SK-N-SH (cell line): ENCODE measurements around the gene KIF25. TPM values are rescaled to one million over a fixed set of nuclear protein-coding genes. Genes with fewer than 3 reads are reported as not detected.

Experiments
- CTCF ChIA-PET: fragments of 300-600, 350-600 bp; formaldehyde crosslinking; extraction: SDS; loops from one replicate; lab custom pipeline; 2021; lab: Yijun Ruan, JAX
- POLR2A ChIA-PET: fragments of 350-600 bp; sonication (Branson Sonifier 250); formaldehyde crosslinking; extraction: SDS; loops from one replicate; lab custom pipeline; 2020; ENCODE audit warnings: antibody characterized with exemption, inconsistent platforms; lab: Yijun Ruan, JAX
- DNase-seq: peaks from one replicate; pipeline ENCODE4 v3.0.0; 2012
- H2AFZ ChIP-seq: fragments of 200-600 bp; sonication (generic); 2 replicates; pipeline ENCODE4 v1.8.1; 2016; ENCODE audit warnings: antibody characterized with exemption, mild to moderate bottlenecking, low read depth
- H3F3A ChIP-seq: fragments of 200-600 bp; sonication (generic); replicated peaks from 2 replicates; pipeline ENCODE3; 2016; ENCODE audit warnings: antibody characterized with exemption, mild to moderate bottlenecking; ENCODE audit not compliant: insufficient read depth
- H3K27ac ChIP-seq, 2 experiments: fragments of 200-500 bp in 1 of 2; fragments of 200-600 bp in 1 of 2; sonication (Bioruptor generic) in 1 of 2; sonication (generic), shearing (Covaris generic) in 1 of 2; 2 replicates each; pipeline versions ENCODE4 v1.5.1 to v1.6.1; 2014 to 2016; ENCODE audit warnings: low read depth in 2 of 2, inconsistent platforms in 1 of 2, low read length in 1 of 2, mild to moderate bottlenecking in 1 of 2, mixed read lengths in 1 of 2
- H3K27me3 ChIP-seq: fragments of 200-600 bp; sonication (generic), shearing (Covaris generic); 2 replicates; pipeline ENCODE4 v1.6.1; 2016; ENCODE audit warnings: mixed run types; ENCODE audit not compliant: insufficient read depth
- H3K36me3 ChIP-seq, 2 experiments: fragments of 200-500 bp in 1 of 2; fragments of 200-600 bp in 1 of 2; sonication (Bioruptor generic) in 1 of 2; sonication (generic) in 1 of 2; replicated peaks in 1 of 2; 2 replicates each; pipeline versions ENCODE3 to v1.5.1; 2014 to 2016; ENCODE audit warnings: low read length in 1 of 2, mild to moderate bottlenecking in 1 of 2; ENCODE audit not compliant: insufficient read depth in 2 of 2, control insufficient read depth in 1 of 2
- H3K4me1 ChIP-seq, 2 experiments: fragments of 200-500 bp in 1 of 2; fragments of 200-600 bp in 1 of 2; sonication (Bioruptor generic) in 1 of 2; sonication (generic), shearing (Covaris generic) in 1 of 2; 2 replicates each; pipeline versions ENCODE4 v1.5.1 to v1.6.1; 2014 to 2016; ENCODE audit warnings: low read depth in 1 of 2, low read length in 1 of 2, mixed run types in 1 of 2; ENCODE audit not compliant: insufficient read depth in 2 of 2, control insufficient read depth in 1 of 2
- H3K4me2 ChIP-seq: fragments of 200-600 bp; sonication (generic), shearing (Covaris generic); 2 replicates; pipeline ENCODE4 v1.6.1; 2017; ENCODE audit warnings: mixed run types
- H3K4me3 ChIP-seq, 2 experiments: fragments of 200-500 bp in 1 of 2; fragments of 200-600 bp in 1 of 2; sonication (Bioruptor generic) in 1 of 2; sonication (generic), shearing (Covaris generic) in 1 of 2; 2 replicates each; pipeline versions ENCODE4 v1.5.1 to v1.8.1; 2014 to 2016; ENCODE audit warnings: low read depth in 2 of 2, inconsistent platforms in 1 of 2, low read length in 1 of 2, mild to moderate bottlenecking in 1 of 2, mixed read lengths in 1 of 2, moderate library complexity in 1 of 2
- H3K79me2 ChIP-seq: fragments of 200-600 bp; sonication (generic); 2 replicates; pipeline ENCODE4 v1.8.1; 2017; ENCODE audit warnings: mild to moderate bottlenecking; ENCODE audit not compliant: insufficient read depth
- H3K9ac ChIP-seq: fragments of 200-600 bp; sonication (generic); 2 replicates; pipeline ENCODE4 v1.6.1; 2017; ENCODE audit warnings: mixed run types
- H3K9me2 ChIP-seq: fragments of 200-600 bp; sonication (generic); 2 replicates; pipeline ENCODE4 v1.6.1; 2017; ENCODE audit warnings: mixed run types
- H3K9me3 ChIP-seq: fragments of 200-600 bp; sonication (generic); 2 replicates; pipeline ENCODE4 v1.6.1; 2017; ENCODE audit warnings: mixed run types, mild to moderate bottlenecking, moderate library complexity
- H4K20me1 ChIP-seq: fragments of 200-600 bp; sonication (generic); 2 replicates; pipeline ENCODE4 v1.6.1; 2017; ENCODE audit warnings: mild to moderate bottlenecking, mixed run types; ENCODE audit not compliant: insufficient read depth
- CHD2 ChIP-seq: fragments of 150-350 bp; IDR thresholded peaks from 2 replicates; pipeline ENCODE4 v1.6.1; 2018; ENCODE audit warnings: low read length; ENCODE audit not compliant: partially characterized antibody
- CTCF ChIP-seq: fragments of 200-600 bp; sonication (generic); IDR thresholded peaks from 2 replicates; pipeline ENCODE4 v1.6.1; 2017; ENCODE audit warnings: antibody characterized with exemption, mild to moderate bottlenecking, moderate library complexity
- EP300 ChIP-seq, 2 experiments: IDR thresholded peaks; 2 replicates each; pipeline versions ENCODE4 v1.4.0 to v1.6.1; 2012; ENCODE audit warnings: borderline replicate concordance in 1 of 2, low read depth in 1 of 2, low read length in 1 of 2
- EZH2phosphoT487 ChIP-seq: fragments of 200-600 bp; sonication (generic); IDR thresholded peaks from 2 replicates; pipeline ENCODE4 v1.6.1; 2017; ENCODE audit warnings: low read depth, mixed run types, mild to moderate bottlenecking, antibody characterized with exemption, moderate library complexity, borderline replicate concordance
- GATA2 ChIP-seq: sonication (generic); formaldehyde crosslinking; IDR thresholded peaks from 2 replicates; pipeline ENCODE4 v1.5.0; 2020; ENCODE audit warnings: mild to moderate bottlenecking, missing genetic modification reagents
- MAX ChIP-seq: IDR thresholded peaks from 2 replicates; pipeline ENCODE4 v1.4.0; 2012; ENCODE audit warnings: low read depth
- MEF2A ChIP-seq: IDR thresholded peaks from 2 replicates; pipeline ENCODE4 v1.4.0; 2012; ENCODE audit warnings: low read depth, borderline replicate concordance
- NFIC ChIP-seq: IDR thresholded peaks from 2 replicates; pipeline ENCODE4 v1.4.0; 2012; ENCODE audit warnings: borderline replicate concordance
- PBX3 ChIP-seq: IDR thresholded peaks from 2 replicates; pipeline ENCODE4; 2012
- POLR2AphosphoS5 ChIP-seq: IDR thresholded peaks from 2 replicates; pipeline ENCODE4 v1.6.1; 2012; ENCODE audit warnings: low read depth, low read length
- RAD21 ChIP-seq: IDR thresholded peaks from 2 replicates; pipeline ENCODE4 v1.6.1; 2012; ENCODE audit warnings: mild to moderate bottlenecking, low read length
- TCF12 ChIP-seq: IDR thresholded peaks from 2 replicates; pipeline ENCODE4 v1.4.0; 2012
- TEAD4 ChIP-seq: IDR thresholded peaks from 2 replicates; pipeline ENCODE4 v1.4.0; 2012; ENCODE audit warnings: mild to moderate bottlenecking, borderline replicate concordance; ENCODE audit not compliant: insufficient read depth
- USF2 ChIP-seq: fragments of 150-350 bp; IDR thresholded peaks from 2 replicates; pipeline ENCODE4 v1.6.1; 2017; ENCODE audit warnings: antibody characterized with exemption, low read length, low read depth, borderline replicate concordance
- WGBS: methylation state at CpG from one replicate; pipeline ENCODE4 v1.1.6; 2017; ENCODE audit warnings: low lambda C conversion rate; 5-methylcytosine and 5-hydroxymethylcytosine counted together
- polyA plus RNA-seq, 3 experiments: library from polyadenylated mRNA; depleted of rRNA; stranded (reverse); fragments of >200 nt; gene quantifications; 2 replicates each; pipeline ENCODE4 v1.2.3, GENCODE V29; 2012
- TF ChIP-seq, protein P1 (sequence below): fragments of 150-350 bp; IDR thresholded peaks from 2 replicates; pipeline ENCODE4 v1.6.1; 2016; ENCODE audit warnings: mild to moderate bottlenecking, low read depth, low read length
- TF ChIP-seq, protein P2 (sequence below): IDR thresholded peaks from 2 replicates; pipeline ENCODE4 v1.4.0; 2012; ENCODE audit warnings: low read depth, borderline replicate concordance

KIF25 gene
- polyA plus RNA-seq, 1 of the 3 experiments (the other 2 are of a cell fraction) = not detected

DNA sequence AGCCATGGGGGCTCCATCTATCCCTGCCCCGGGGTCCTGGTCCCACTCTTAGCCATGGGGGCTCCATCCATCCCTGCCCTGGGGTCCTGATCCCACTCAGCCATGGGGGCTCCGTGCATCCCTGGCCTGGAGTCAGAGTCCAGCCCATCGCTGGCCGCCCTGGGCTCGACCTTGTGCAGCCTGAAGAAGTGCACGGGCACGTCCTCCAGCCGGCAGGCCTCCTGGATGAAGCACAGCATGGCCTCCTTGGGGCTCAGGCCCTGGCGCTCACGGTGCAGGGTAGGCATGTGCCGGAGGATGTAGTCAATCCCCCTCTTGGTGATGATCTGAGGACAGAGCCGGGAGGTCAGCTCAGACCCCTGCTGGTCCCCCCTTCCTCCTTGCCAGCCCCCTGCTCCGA, 66.0 kb downstream of the KIF25 start:
- H2AFZ ChIP-seq = no peak overlapping the region
- DNase-seq = no peak
- WGBS = 53% methylated on average over 6 of the region's 13 CpGs
- no peak overlapping the region for H3K9ac ChIP-seq
- H4K20me1 ChIP-seq = no peaks in the 10 kb centered on the region
- H3F3A ChIP-seq = no peaks in the 10 kb centered on the region
- no peaks in the 10 kb centered on the region for H3K9me3 ChIP-seq
- H3K4me2 ChIP-seq = no peak overlapping the region
- no peak overlapping the region for H3K27ac ChIP-seq
- TF ChIP-seq PBX3 = no peak
- no peak for TF ChIP-seq TCF12
- TF ChIP-seq MEF2A = no peak
- TF ChIP-seq, protein P1, sequence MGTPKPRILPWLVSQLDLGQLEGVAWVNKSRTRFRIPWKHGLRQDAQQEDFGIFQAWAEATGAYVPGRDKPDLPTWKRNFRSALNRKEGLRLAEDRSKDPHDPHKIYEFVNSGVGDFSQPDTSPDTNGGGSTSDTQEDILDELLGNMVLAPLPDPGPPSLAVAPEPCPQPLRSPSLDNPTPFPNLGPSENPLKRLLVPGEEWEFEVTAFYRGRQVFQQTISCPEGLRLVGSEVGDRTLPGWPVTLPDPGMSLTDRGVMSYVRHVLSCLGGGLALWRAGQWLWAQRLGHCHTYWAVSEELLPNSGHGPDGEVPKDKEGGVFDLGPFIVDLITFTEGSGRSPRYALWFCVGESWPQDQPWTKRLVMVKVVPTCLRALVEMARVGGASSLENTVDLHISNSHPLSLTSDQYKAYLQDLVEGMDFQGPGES = no peak
- TF ChIP-seq CTCF = no peak
- TF ChIP-seq POLR2AphosphoS5 = no peak
- no peak for TF ChIP-seq EP300 (IDR thresholded peaks at IDR 0.05; ENCODE audit: borderline replicate concordance in 1 of 2, low read depth in 1 of 2, low read length in 1 of 2)
- TF ChIP-seq NFIC = no peak
- no peak for TF ChIP-seq MAX
- no peak for TF ChIP-seq CHD2
- no peak for TF ChIP-seq RAD21
- TF ChIP-seq EZH2phosphoT487 = no peak
- TF ChIP-seq USF2 = no peak
- no peak for TF ChIP-seq TEAD4
- no peak for TF ChIP-seq GATA2 (CRISPR knock-in tag)
- TF ChIP-seq, protein P2, sequence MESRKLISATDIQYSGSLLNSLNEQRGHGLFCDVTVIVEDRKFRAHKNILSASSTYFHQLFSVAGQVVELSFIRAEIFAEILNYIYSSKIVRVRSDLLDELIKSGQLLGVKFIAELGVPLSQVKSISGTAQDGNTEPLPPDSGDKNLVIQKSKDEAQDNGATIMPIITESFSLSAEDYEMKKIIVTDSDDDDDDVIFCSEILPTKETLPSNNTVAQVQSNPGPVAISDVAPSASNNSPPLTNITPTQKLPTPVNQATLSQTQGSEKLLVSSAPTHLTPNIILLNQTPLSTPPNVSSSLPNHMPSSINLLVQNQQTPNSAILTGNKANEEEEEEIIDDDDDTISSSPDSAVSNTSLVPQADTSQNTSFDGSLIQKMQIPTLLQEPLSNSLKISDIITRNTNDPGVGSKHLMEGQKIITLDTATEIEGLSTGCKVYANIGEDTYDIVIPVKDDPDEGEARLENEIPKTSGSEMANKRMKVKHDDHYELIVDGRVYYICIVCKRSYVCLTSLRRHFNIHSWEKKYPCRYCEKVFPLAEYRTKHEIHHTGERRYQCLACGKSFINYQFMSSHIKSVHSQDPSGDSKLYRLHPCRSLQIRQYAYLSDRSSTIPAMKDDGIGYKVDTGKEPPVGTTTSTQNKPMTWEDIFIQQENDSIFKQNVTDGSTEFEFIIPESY = no peak
- H3K9me2 ChIP-seq = no peaks in the 10 kb centered on the region
- H3K27me3 ChIP-seq = no peaks in the 10 kb centered on the region
- H3K4me3 ChIP-seq = no peak overlapping the region
- ChIA-PET POLR2A (no interaction called here), CTCF (no interaction called here)
- H3K4me1 ChIP-seq = peaks cover 0 to 7% of the 10 kb centered on the region in 2 experiments; a peak in 1 of 4 replicates
- no peaks in the 10 kb centered on the region for H3K79me2 ChIP-seq
- no peaks in the 10 kb centered on the region for H3K36me3 ChIP-seq
